ENCODE data around the gene RPL7A. TPM values are rescaled to one million over a fixed set of nuclear protein-coding genes. Genes with fewer than 3 reads are reported as not detected.
A peak's percentile ranks its signal among the peaks of the same experiment; 100 is the strongest.

Gene RPL7A
- total RNA-seq, 1 donor from 2014 or later, result 761 TPM

DNA sequence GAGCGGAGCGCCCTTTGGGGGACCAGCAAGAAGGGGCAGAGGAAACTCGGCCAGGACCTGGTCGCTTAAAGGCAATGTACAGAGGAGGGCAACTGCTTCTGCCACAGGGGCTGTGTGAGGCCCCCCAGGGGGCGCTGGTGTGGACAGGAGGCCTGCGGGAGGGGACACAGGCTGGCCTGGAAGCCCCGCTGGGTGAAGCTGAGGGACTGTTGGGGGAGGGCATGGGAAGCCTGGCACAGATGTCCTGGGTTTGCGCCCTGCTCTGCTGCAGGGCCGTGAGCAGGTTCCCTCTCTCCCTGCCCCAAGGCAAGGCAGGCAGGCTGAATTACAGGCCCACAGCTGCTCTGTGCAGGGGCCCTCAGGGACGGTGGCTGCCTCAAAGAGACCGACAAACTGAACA is 5.4 kb upstream of the RPL7A start:
- no peak for DNase-seq (ENCODE audit: low spot score)
- intact Hi-C loops (cut with DNase I), result no loop called here

DNA sequence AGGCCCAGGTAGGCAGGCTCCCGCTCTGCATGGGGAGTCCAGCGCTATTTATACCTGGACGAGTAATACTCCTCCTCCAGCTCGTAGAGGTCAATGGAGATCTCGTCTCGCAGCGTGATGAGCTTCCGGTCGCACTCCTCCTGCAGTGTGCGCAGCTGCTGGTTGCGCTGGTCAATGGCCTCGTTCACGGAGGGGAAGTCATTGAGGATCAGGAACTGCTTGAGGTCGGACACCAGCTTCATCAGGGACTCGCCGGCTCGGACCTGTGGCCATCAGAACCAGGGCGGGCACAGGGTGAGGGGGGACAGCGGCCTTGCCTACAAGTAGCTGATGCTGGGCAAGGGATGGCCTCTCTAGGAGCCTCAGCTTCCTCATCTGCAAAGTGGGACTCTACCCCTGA is 3.9 kb upstream of the RPL7A start:
- intact Hi-C loops (cut with DNase I), result no loop called here
- no peak for DNase-seq (ENCODE audit: low spot score)

DNA sequence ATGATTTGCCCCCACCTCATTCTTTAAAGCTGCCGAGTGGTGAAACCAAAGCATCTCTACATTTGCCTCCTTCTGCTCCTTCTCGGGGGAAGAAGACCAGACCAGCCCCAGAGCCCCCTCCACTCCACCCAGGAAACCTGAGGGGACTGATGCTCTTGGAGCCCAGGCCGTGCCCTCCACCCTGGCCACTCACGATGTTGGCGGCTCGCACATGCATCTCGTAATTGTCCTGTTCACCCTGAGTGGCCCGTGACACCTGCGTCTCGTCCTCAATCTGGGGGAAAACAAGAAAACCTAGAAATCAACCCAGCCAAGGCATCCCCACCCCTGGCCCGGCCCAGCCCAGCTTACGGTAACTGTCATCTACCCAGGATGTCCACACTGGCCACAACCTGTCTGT is 3.0 kb upstream of the RPL7A start:
- intact Hi-C loops (cut with DNase I), result no loop called here
- no peak for DNase-seq (ENCODE audit: low spot score)

DNA sequence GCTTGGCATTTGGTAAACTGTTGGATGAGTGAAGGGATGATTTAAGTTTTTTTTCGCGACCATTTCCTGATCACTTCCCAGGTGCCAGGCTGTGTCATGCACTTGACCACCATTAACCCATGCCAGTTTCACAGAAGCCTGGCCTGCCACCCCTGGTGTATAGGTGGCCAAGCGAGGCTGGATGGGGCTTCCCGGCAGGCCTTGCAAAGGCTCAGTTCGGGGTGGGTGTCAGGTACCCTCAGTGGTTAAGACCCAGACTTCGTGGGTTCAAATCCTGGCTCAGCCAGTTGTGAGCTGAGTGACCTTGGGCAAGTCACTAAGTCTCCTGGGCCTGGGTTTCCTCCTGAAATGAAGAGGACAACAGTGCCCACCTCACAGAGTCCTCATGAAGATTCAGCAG is 2.4 kb upstream of the RPL7A start:
- no peak for DNase-seq (ENCODE audit: low spot score)
- intact Hi-C loops (cut with DNase I), result no loop called here

DNA sequence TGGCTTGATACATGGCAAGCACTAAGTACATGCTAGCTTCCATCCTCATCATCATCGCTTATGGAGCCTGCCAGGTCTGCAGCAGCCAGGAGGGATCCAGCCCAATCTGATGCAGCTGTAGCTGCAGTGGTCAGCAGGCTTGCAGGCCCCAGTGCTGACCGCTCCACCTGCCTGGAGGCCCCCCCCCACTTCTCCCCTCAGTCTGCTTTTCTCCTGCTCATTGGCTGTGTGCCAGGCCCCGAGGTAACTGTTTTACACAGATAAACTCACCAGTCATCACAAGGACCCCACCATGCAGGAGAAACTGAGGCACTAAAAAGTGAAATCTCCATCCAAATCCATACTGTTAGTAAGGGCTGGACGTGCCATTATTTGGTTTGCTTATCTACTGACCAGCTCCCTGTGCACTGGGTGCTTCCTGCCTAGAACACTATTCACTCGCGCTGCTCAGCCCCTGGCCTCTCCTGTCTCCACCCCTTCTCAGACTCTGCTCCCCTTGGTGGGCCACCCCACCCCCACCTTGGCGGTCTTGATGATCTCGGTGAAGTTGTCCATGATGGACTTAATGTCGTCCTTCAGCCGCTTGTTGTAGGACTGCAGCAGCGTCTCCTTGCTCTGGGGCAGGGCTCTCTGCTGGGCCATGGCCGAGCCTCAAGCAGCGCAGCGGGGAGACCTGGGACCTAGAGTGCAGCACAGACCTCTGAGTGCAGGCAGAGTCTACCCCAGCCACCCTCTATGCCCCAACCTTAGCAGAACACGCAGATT is 1.8 kb upstream of the RPL7A start:
- intact Hi-C loops (cut with DNase I), result no loop called here
- no peak for DNase-seq (ENCODE audit: low spot score)

DNA sequence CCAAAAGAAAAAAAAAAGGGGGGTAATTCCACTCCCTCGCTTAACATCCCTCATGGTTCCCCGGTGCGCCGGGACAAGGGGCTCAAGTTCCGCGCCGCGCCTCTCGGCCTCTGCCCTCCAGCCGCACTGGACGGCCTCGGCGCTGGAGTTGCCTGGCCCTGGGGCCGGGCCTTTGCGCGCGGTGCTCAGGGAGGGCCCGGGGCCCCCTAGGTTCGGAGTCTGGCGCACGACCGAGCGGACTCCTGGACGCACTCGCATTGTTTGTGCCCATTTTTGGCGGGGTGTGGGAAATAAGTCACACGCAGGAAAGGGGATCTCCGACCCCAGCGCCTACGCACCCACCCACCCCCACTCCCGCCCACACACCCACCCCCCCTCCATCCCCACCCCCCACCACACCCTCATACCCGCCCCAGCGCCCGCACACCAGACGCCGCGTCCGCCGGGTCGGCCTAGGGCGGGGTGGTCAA is 468 bp upstream of the RPL7A start:
- intact Hi-C loops (cut with DNase I), result no loop called here
- DNase-seq (ENCODE audit: low spot score), result no peak

DNA sequence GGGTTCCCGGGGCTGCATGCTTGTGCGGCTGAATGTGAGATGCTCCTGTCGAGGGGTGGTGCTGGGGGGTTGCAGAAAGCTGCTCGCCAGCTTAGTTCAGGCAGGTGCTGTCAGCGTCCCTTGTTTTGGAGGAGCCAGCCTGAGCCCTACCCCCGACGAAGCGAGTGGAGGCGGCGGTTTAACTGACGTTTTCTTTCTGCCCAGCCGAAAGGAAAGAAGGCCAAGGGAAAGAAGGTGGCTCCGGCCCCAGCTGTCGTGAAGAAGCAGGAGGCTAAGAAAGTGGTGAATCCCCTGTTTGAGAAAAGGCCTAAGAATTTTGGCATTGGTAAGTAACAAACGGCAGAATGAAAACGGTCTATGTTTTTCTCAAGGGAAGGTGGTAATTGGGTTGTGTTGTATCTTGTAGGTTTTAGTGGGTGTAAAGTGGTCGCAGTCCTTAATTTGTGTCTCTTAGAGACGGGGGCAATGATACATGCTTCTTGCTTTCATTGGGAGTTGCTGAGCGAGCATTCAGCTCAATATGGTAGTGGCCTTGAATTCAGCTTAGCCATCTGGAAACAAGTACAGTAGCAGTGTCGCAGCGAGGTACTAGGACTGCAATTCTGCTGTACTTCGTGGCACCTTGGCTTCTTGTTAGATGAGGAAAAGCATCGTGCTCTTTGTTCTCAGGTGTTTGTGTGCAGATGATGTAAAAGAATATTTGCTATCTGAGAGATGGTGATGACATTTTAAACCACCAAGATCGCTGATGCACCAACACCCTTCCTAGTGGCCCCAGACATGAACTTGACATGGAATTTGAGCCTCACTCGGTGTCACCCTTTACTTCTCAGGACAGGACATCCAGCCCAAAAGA is 928 bp downstream of the RPL7A start:
- no peak for DNase-seq (ENCODE audit: low spot score)
- intact Hi-C loops (cut with DNase I), result loop anchor here (1.0 to 2.0 kb wide), 2 partner anchors 14 to 27 kb away; partner anchors contain the start of genes STKLD1 and SURF4

DNA sequence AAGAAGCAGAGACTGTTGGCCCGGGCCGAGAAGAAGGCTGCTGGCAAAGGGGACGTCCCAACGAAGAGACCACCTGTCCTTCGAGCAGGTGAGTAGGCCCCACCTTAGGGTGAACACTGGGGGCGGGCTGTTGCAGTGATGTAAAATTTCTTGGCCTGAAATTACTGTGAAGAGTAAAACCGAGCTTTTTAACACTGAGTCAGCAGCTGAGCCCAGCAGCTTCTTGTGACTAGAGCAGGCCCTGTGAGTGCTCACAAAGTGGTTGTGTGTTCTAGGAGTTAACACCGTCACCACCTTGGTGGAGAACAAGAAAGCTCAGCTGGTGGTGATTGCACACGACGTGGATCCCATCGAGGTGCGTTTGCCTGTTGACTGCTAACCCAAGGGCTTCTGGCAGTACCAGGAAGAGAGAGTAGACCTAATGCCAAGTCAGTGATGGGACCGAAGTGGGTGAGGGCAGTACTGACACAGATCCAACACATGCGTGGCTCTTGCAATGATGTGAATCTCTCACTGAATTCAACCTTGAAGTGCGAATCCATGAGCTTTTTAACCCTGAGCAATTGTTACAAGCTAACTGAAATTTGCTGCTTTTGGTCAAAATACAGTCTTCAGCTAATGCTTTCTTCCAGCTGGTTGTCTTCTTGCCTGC is 2.1 kb downstream of the RPL7A start:
- no peak for DNase-seq (ENCODE audit: low spot score)
- intact Hi-C loops (cut with DNase I), result loop anchor here (2.0 kb wide), 1 partner anchor 15 kb away; no protein-coding TSS in a partner anchor

DNA sequence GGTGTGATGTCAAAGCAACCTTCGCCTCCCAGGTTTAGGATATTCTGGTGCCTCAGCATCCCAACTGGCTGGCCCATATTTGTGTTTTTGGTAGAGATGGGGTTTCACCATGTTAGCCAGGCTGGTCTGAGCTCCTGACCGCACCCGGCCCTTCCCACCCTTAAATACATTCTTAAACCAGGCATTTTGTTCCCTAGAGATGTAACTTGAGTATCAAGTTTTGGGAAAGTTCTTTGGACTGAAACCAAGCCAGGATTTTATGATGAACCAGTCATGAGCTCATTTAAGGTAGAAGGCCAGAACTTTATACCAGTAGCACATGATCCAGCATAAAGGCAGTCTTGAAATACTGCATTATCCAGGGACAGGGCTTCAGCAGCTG is 3.5 kb downstream of the RPL7A start:
- no peak for DNase-seq (ENCODE audit: low spot score)
- intact Hi-C loops (cut with DNase I), result no loop called here

DNA sequence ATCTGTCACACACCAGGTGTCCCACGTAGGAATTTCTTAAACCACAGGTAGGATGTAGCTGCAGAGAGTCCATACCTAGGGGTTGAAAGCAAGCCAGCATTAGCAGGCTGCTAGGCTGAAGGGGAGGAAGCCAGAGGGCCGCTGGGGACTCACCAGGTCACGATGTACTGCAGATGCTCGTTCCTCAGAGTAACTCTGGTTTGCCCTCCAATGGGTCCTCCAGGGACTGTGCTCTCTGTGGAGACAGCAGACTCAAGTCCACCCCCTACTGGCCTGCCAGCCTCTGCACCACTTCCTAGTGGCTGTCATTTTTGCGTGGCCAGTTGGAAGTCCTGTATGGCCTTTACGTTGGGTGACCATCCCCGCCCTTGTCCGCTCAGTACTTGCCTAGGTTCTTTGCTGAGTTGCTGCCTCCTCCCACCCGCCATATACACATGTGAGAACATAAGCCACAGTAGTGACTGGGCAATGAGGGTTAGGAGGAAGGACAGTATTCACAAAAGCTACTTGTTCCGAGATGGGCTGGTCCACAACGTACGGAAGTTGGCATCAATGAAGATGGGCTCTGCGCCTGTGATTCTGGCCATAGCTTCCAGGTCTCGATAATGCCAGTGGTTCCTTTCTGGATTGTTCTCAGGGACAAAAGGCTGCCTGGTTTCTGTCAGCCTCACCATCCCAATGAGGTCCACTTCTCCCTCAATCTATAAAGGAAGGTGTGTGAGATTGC is 4.1 kb downstream of the RPL7A start:
- no peak for DNase-seq (ENCODE audit: low spot score)
- intact Hi-C loops (cut with DNase I), result no loop called here

DNA sequence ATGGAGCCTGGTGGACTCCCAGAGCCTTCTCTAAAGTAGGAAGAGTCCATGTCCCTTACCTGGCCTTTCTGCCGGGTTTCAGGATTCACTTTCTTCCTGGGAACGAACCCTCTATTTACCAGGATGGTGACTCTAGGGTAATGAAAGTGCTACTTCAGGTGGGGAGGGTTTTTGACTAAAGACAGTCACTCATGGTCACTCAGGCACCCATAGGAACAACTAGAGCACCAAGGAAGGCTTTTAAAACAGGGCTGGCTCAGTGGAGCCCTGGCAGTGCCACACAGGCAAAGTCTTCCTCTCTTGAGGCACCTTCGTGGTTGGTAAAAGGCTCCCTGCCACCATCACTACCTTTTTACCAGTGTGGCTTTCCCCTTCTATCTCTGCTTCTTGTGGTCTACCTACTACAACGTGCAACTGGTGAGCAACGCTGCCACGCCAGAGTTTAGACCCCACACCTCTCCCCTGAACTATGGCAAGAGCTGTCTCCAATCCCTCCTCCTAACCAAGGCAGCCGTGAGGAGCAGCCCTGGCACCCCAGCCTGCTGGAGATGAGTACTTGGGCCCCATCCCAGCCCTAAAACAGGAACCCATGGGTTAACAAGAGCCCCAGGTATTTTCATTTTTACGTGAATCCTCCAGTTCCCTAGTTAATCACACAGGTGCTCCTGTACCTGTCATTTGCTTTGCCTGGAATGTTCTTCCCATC is 4.8 kb downstream of the RPL7A start:
- DNase-seq (ENCODE audit: low spot score), result no peak
- intact Hi-C loops (cut with DNase I), result no loop called here

DNA sequence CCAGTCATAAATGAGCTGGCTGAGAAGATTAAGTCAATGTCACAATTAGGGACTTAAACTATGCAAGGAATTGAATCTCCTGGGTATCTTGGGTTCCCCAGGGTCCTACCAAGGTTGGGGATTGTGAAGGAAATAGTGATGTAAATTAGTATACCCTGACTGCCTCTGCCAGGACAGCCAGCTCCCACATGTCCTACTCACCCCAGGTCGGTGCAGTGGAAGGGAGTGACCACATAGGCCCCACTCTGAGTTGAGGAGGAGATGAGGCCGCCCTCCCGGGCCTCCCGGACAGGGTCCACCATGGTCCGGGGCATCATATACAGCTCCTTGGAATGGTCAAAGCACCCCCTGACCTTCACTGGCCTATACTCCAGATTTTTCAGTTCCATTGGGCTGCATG is 5.5 kb downstream of the RPL7A start:
- no peak for DNase-seq (ENCODE audit: low spot score)
- intact Hi-C loops (cut with DNase I), result no loop called here

DNA sequence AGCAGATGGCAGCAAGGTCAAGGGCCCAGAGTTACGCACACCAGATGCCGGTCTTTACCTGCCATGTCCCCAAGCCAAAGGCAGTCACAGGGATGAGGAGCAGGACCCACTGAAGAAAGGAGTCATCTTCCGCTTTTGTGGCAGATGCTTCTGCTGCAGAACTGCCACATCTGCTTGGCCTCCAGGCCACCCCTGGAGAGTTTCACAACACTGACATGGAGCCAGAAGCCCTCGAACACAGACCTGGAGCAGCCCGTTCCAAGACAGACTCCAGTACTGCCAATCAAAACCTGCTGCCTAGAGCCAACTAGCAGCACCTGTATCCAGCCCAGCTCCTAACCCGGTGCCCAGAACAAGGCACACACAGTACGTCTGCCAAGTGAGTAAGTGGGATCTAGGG is 6.7 kb downstream of the RPL7A start:
- no peak for DNase-seq (ENCODE audit: low spot score)
- intact Hi-C loops (cut with DNase I), result no loop called here

DNA sequence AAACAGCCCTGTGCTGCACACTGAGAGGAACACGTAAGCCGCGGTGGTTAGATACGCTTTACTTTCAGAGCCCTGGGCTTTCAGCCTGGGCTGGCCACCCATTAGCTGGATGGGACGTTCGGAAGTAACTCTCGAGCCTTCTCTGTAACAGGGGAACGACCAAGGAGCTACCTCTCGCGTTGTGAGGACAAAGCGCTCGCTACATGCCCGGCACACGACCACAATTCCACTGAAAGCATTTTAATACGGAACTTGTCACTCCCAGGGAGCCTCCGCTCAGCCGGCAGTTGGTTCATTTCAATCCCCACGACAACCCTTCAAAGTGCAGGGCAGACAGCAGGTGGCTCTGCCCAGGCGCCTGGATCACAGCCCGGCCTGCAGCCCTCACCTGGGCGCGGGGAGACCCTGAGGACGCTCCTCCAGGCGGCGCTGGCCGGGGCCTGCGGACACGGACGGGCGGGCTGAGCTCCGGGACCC is 7.9 kb downstream of the RPL7A start:
- DNase-seq (ENCODE audit: low spot score), result no peak
- intact Hi-C loops (cut with DNase I), result no loop called here

DNA sequence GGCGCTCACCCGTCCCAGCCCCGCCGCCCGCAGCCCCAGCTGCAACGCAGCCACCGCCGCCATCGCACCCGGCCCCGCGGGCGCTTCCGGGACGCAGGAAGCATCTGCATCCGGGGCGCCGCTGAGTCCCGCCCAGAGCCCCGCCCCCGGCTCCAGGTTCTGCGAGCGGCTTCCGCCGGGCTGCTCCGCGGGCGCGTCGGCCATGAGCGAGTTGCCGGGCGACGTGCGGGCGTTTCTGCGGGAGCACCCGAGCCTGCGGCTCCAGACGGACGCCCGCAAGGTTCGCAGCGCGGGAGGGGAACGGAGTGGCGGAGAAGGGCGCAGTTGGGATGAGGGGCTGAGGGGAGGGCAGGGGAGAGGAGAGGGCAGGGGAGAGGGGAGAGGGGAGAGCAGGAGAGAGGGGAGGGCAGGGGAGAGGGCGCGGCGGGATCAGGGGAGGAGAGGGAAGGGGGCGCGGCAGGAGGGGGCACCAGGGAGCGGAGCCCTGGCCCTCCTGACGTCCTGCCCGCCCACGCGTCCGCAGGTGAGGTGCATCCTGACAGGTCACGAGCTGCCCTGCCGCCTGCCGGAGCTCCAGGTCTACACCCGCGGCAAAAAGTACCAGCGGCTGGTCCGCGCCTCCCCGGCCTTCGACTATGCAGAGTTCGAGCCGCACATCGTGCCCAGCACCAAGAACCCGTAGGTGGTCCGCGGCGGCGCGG is 8.5 kb downstream of the RPL7A start, which contains the start of the genes SURF1 and SURF2:
TSS of gene SURF1 (minus strand) at position 97 of the 701 bp plus-strand sequence. CDS start at position 63, 34 bp downstream.
TSS of gene SURF2 (plus strand) at position 160 of the 701 bp plus-strand sequence. CDS start at position 203, 43 bp downstream.
- intact Hi-C loops (cut with DNase I), result no loop called here

DNA sequence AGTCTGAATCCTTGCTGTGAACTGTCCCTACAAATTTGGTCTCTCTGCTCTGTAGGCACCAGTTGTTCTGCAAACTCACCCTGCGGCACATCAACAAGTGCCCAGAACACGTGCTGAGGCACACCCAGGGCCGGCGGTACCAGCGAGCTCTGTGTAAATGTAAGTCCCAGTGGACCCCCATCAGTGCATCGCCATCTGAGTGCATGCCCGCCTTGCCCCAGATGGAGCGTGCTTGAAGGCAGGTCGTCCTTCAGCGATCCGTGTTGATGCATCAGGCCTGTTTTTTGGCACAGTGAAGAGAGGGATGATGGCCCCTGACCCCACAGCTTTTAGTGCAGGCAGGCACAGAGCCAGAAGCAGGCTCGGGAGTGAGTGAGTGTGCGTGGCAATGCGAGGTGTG is 9.6 kb downstream of the RPL7A start:
- no peak for DNase-seq (ENCODE audit: low spot score)
- intact Hi-C loops (cut with DNase I), result no loop called here

More for the DNA sequence above, 8.5 kb downstream of the RPL7A start, which contains the start of the genes SURF1 and SURF2:
- peak; percentile 96 for DNase-seq (ENCODE audit: low spot score)

DNA sequence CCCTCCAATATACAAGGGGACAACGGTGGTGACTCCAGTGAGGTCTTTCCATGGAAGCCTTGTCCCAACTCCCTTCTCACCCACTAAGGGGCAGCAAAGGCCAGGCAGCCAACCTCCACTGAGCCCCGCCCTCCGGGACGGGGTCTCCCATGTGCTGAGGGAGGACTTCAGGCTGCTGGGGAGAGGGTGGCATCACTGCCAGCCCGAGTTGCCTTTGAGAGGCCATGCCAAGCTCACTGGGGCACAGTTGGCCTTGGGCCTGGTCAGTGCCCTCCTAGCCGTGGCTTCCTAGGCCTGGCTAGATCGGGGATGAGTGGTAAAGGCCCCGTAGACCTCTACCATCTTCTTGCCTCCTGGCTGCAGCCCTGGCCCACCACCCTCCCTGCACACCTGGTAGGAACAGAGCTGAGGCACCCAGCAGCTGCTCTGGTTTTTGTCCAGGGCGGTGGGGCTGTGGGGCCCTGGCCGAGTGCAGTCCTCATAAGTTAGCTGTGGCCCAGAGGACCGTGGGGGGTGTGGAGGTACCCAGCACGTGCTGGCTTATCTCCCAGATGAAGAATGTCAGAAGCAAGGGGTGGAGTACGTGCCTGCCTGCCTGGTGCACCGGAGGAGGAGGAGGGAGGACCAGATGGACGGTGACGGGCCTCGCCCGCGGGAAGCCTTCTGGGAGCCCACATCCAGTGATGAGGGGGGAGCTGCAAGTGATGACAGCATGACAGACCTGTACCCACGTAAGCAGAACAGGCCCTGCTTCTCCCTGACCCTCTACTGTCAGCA is 11.6 kb downstream of the RPL7A start:
- intact Hi-C loops (cut with DNase I), result no loop called here
- no peak for DNase-seq (ENCODE audit: low spot score)
